ENCODE results near the gene KRTAP10-3.

Gene KRTAP10-3

DNA sequence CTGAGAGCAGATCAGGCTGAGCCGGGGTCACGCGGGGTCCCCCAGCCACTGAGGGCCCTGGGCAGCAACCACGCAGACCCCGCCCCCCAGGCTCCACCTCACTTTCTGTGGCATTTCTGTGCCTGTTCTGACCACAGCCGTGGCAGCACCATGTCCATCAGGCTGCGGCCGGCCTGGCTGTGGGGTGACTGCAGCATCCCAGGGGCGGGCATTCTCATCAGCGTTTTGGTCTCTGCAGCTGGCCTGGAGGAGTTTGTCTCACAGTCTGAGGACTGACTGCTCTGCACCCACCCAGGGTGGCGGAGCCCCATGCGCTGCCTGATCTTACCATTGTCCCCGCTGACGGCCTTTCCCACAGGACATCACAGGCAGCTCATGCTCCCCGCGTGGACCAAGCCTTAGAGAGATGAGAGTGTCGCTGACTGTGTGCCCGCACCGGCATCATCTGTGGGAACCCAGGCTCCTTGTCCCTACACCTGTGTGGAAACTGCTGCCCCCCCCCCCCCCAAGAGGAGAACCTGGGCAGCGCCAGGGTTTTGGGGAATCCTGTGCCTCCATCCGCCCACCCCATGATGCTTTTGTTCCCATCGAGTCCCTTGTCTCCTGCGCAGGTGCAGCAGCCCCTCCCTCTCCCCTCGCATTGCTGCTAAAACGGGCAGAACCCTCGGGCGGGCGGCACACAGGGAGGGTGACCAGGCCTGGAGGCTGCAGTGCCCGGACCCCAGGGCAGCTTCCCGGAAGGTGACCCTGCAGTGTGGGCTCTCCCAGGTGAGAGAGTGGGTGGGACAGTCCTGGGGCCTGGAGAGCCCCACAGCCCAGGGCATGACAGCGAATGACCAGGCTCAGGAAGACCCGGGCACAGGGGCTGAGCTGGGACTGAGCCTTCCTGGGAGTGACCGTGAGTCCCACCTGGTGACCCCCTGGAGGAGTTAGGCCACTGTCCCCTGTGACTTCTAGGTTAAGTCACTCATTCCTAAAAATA, 20.4 kb downstream of the KRTAP10-3 start:
- no peak overlapping the region for H2AFZ ChIP-seq (ENCODE audit: low read length)
- peak overlapping the region; percentile 86 for H2AK5ac ChIP-seq (ENCODE audit: low read depth, low read length)
- peak overlapping the region; percentile 41 for H2BK120ac ChIP-seq (ENCODE audit: low read depth, low read length)
- H3K18ac ChIP-seq (ENCODE audit: low read length) = peak overlapping the region; percentile 87
- DNase-seq (ENCODE audit: low spot score) = no peak
- H2BK15ac ChIP-seq (ENCODE audit: low read length) = peak overlapping the region; percentile 95
- peaks cover 0 to 15% (median 0%) of the 10 kb centered on the region in 3 experiments for H3K27me3 ChIP-seq (ENCODE audit: control insufficient read depth in 3 of 3, insufficient read depth in 3 of 3, low read depth in 1 of 3, low read length in 3 of 3)
- peak overlapping the region; percentile 97 for H2BK12ac ChIP-seq (ENCODE audit: low read length)
- H3K9me3 ChIP-seq (replicated peaks in 1 of 2; ENCODE audit: control insufficient read depth in 2 of 2, insufficient read depth in 1 of 2, low read depth in 1 of 2, low read length in 2 of 2) = peaks cover 1 to 9% of the 10 kb centered on the region in 2 donors
- peak overlapping the region; percentile 48 for H3K23ac ChIP-seq (ENCODE audit: low read depth, low read length, poor library complexity)
- H2BK5ac ChIP-seq (ENCODE audit: low read length) = no peak overlapping the region
- no peaks in the 10 kb centered on the region for H3K36me3 ChIP-seq (replicated peaks in 1 of 2; ENCODE audit: control insufficient read depth in 2 of 2, insufficient read depth in 2 of 2, low read length in 2 of 2)
- H3K4me2 ChIP-seq (ENCODE audit: insufficient read depth, low read length, poor library complexity, severe bottlenecking) = no peak overlapping the region
- peak overlapping the region; percentile 68 for H3K9ac ChIP-seq (ENCODE audit: low read depth, low read length, poor library complexity)
- peak overlapping the region; percentile 17 for H3K4ac ChIP-seq (ENCODE audit: low read length)
- no peak overlapping the region for H4K91ac ChIP-seq (ENCODE audit: low read depth, low read length, poor library complexity)
- no peaks in the 10 kb centered on the region for H3K79me1 ChIP-seq (ENCODE audit: low read depth, low read length)
- no peaks in the 10 kb centered on the region for H3K4me1 ChIP-seq (ENCODE audit: control insufficient read depth in 2 of 2, insufficient read depth in 1 of 2, low read depth in 1 of 2, low read length in 2 of 2)
- H4K8ac ChIP-seq (ENCODE audit: low read depth, low read length) = no peak overlapping the region
- no peak overlapping the region for H3K4me3 ChIP-seq (ENCODE audit: low read length in 2 of 2)
- H3K14ac ChIP-seq (ENCODE audit: low read length) = peak overlapping the region; percentile 91
- WGBS, 2 donors (ENCODE audit: extremely low coverage in 2 of 2, insufficient read length in 2 of 2, insufficient replicate concordance in 1 of 2) = no CpG with 5 or more reads among the region's 33 CpGs
- no peak overlapping the region for H3K27ac ChIP-seq (replicated peaks; ENCODE audit: low read length)

DNA sequence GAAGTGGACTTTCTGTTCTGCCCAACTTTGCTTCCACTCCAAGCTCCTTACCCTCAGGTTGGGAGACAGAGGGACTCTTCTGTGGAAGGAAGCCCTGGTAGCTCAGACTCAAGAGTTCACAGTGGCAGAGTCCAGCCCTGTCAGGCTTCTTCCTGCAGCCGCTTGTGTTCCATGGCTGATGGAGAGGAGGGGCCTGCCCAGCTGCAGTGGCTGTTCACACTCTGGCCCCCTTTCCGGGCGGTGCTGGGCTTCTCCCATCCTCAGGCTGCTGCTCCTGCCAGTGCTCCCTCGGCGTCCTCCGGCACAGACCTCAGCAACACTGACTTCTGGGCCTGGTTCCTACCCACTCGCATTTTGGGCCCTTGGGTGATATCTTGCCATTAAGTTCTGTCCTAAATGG, 22.6 kb downstream of the KRTAP10-3 start:
- Histone ChIP-seq H2AFZ (ENCODE audit: low read length) (peak overlapping the region; percentile 17), H3K36me3 (replicated peaks in 1 of 2; ENCODE audit: control insufficient read depth in 2 of 2, insufficient read depth in 2 of 2, low read length in 2 of 2) (no peaks in the 10 kb centered on the region), H3K23ac (ENCODE audit: low read depth, low read length, poor library complexity) (no peak overlapping the region), H2BK120ac (ENCODE audit: low read depth, low read length) (no peak overlapping the region), H3K4me3 (ENCODE audit: low read length in 2 of 2) (no peak overlapping the region), H3K18ac (ENCODE audit: low read length) (no peak overlapping the region), H3K27me3 (ENCODE audit: control insufficient read depth in 3 of 3, insufficient read depth in 3 of 3, low read depth in 1 of 3, low read length in 3 of 3) (peaks cover 0 to 31% (median 0%) of the 10 kb centered on the region in 3 experiments), H3K4ac (ENCODE audit: low read length) (no peak overlapping the region), H3K79me1 (ENCODE audit: low read depth, low read length) (no peaks in the 10 kb centered on the region), H2BK12ac (ENCODE audit: low read length) (no peak overlapping the region), H4K91ac (ENCODE audit: low read depth, low read length, poor library complexity) (no peak overlapping the region), H2BK5ac (ENCODE audit: low read length) (no peak overlapping the region), H4K8ac (ENCODE audit: low read depth, low read length) (no peak overlapping the region), H3K9ac (ENCODE audit: low read depth, low read length, poor library complexity) (no peak overlapping the region), H2AK5ac (ENCODE audit: low read depth, low read length) (no peak overlapping the region), H3K4me1 (ENCODE audit: control insufficient read depth in 2 of 2, insufficient read depth in 1 of 2, low read depth in 1 of 2, low read length in 2 of 2) (no peaks in the 10 kb centered on the region), H2BK15ac (ENCODE audit: low read length) (peak overlapping the region; percentile 46), H3K14ac (ENCODE audit: low read length) (no peak overlapping the region), H3K4me2 (ENCODE audit: insufficient read depth, low read length, poor library complexity, severe bottlenecking) (no peak overlapping the region), H3K27ac (replicated peaks; ENCODE audit: low read length) (no peak overlapping the region), H3K9me3 (replicated peaks in 1 of 2; ENCODE audit: control insufficient read depth in 2 of 2, insufficient read depth in 1 of 2, low read depth in 1 of 2, low read length in 2 of 2) (peaks cover 0 to 1% of the 10 kb centered on the region in 2 donors)
- DNase-seq (ENCODE audit: low spot score) = no peak
- WGBS, 2 donors (ENCODE audit: extremely low coverage in 2 of 2, insufficient read length in 2 of 2, insufficient replicate concordance in 1 of 2) = no CpG with 5 or more reads among the region's 7 CpGs

GRCh38 chr21:44534688-44535087, 23.9 kb downstream of the KRTAP10-3 start:
- no peak overlapping the region for H3K27ac ChIP-seq (replicated peaks; ENCODE audit: low read length)
- WGBS, 2 donors (ENCODE audit: extremely low coverage in 2 of 2, insufficient read length in 2 of 2, insufficient replicate concordance in 1 of 2) = no CpG with 5 or more reads among the region's 6 CpGs

GRCh38 chr21:44533891-44534627, 24.5 kb downstream of the KRTAP10-3 start:
- Histone ChIP-seq H3K4me3 (ENCODE audit: low read length in 2 of 2) (no peak overlapping the region), H3K79me1 (ENCODE audit: low read depth, low read length) (no peaks in the 10 kb centered on the region), H4K91ac (ENCODE audit: low read depth, low read length, poor library complexity) (no peak overlapping the region), H2BK12ac (ENCODE audit: low read length) (no peak overlapping the region), H3K23ac (ENCODE audit: low read depth, low read length, poor library complexity) (peak overlapping the region; percentile 45), H3K4me2 (ENCODE audit: insufficient read depth, low read length, poor library complexity, severe bottlenecking) (no peak overlapping the region), H3K36me3 (replicated peaks in 1 of 2; ENCODE audit: control insufficient read depth in 2 of 2, insufficient read depth in 2 of 2, low read length in 2 of 2) (no peaks in the 10 kb centered on the region), H3K9me3 (replicated peaks in 1 of 2; ENCODE audit: control insufficient read depth in 2 of 2, insufficient read depth in 1 of 2, low read depth in 1 of 2, low read length in 2 of 2) (peaks cover 0 to 1% of the 10 kb centered on the region in 2 donors), H2AFZ (ENCODE audit: low read length) (no peak overlapping the region), H3K27me3 (ENCODE audit: control insufficient read depth in 3 of 3, insufficient read depth in 3 of 3, low read depth in 1 of 3, low read length in 3 of 3) (peaks cover 0 to 33% (median 0%) of the 10 kb centered on the region in 3 experiments), H3K4ac (ENCODE audit: low read length) (no peak overlapping the region), H2BK15ac (ENCODE audit: low read length) (no peak overlapping the region), H3K18ac (ENCODE audit: low read length) (peak overlapping the region; percentile 88), H2AK5ac (ENCODE audit: low read depth, low read length) (peak overlapping the region; percentile 85), H4K8ac (ENCODE audit: low read depth, low read length) (peak overlapping the region; percentile 68), H3K4me1 (ENCODE audit: control insufficient read depth in 2 of 2, insufficient read depth in 1 of 2, low read depth in 1 of 2, low read length in 2 of 2) (no peaks in the 10 kb centered on the region), H2BK120ac (ENCODE audit: low read depth, low read length) (no peak overlapping the region), H3K27ac (replicated peaks; ENCODE audit: low read length) (no peak overlapping the region), H2BK5ac (ENCODE audit: low read length) (no peak overlapping the region), H3K14ac (ENCODE audit: low read length) (no peak overlapping the region), H3K9ac (ENCODE audit: low read depth, low read length, poor library complexity) (no peak overlapping the region)
- DNase-seq (ENCODE audit: low spot score) = no peak
- WGBS, 2 donors (ENCODE audit: extremely low coverage in 2 of 2, insufficient read length in 2 of 2, insufficient replicate concordance in 1 of 2) = no CpG with 5 or more reads among the region's 21 CpGs

More at GRCh38 chr21:44534688-44535087, 23.9 kb downstream of the KRTAP10-3 start:
- H3K36me3 ChIP-seq (replicated peaks in 1 of 2; ENCODE audit: control insufficient read depth in 2 of 2, insufficient read depth in 2 of 2, low read length in 2 of 2) = no peaks in the 10 kb centered on the region
- H3K4me3 ChIP-seq (ENCODE audit: low read length in 2 of 2) = no peak overlapping the region
- H2BK12ac ChIP-seq (ENCODE audit: low read length) = no peak overlapping the region
- H3K27me3 ChIP-seq (ENCODE audit: control insufficient read depth in 3 of 3, insufficient read depth in 3 of 3, low read depth in 1 of 3, low read length in 3 of 3) = peaks cover 0 to 33% (median 0%) of the 10 kb centered on the region in 3 experiments
- H2AFZ ChIP-seq (ENCODE audit: low read length) = no peak overlapping the region
- no peak overlapping the region for H3K4ac ChIP-seq (ENCODE audit: low read length)
- no peaks in the 10 kb centered on the region for H3K79me1 ChIP-seq (ENCODE audit: low read depth, low read length)
- peaks cover 0 to 1% of the 10 kb centered on the region in 2 donors for H3K9me3 ChIP-seq (replicated peaks in 1 of 2; ENCODE audit: control insufficient read depth in 2 of 2, insufficient read depth in 1 of 2, low read depth in 1 of 2, low read length in 2 of 2)
- H2BK5ac ChIP-seq (ENCODE audit: low read length) = no peak overlapping the region
- H4K91ac ChIP-seq (ENCODE audit: low read depth, low read length, poor library complexity) = no peak overlapping the region
- peak overlapping the region; percentile 68 for H4K8ac ChIP-seq (ENCODE audit: low read depth, low read length)
- H3K18ac ChIP-seq (ENCODE audit: low read length) = no peak overlapping the region
- DNase-seq (ENCODE audit: low spot score) = no peak
- H3K9ac ChIP-seq (ENCODE audit: low read depth, low read length, poor library complexity) = no peak overlapping the region
- H3K14ac ChIP-seq (ENCODE audit: low read length) = no peak overlapping the region
- H2BK120ac ChIP-seq (ENCODE audit: low read depth, low read length) = no peak overlapping the region
- H2AK5ac ChIP-seq (ENCODE audit: low read depth, low read length) = peak overlapping the region; percentile 33
- H2BK15ac ChIP-seq (ENCODE audit: low read length) = no peak overlapping the region
- H3K4me1 ChIP-seq (ENCODE audit: control insufficient read depth in 2 of 2, insufficient read depth in 1 of 2, low read depth in 1 of 2, low read length in 2 of 2) = no peaks in the 10 kb centered on the region
- no peak overlapping the region for H3K4me2 ChIP-seq (ENCODE audit: insufficient read depth, low read length, poor library complexity, severe bottlenecking)
- no peak overlapping the region for H3K23ac ChIP-seq (ENCODE audit: low read depth, low read length, poor library complexity)
